ENCODE results near the gene ARIH2. TPM values are rescaled to one million over a fixed set of nuclear protein-coding genes. Genes with fewer than 3 reads are reported as not detected.

The ARIH2 gene
- total and polyA plus RNA-seq, 2 donors (not counting 3 experiments of a cell fraction or from before 2014, with no cell fraction given) = 59.7 to 85.5 TPM

DNA sequence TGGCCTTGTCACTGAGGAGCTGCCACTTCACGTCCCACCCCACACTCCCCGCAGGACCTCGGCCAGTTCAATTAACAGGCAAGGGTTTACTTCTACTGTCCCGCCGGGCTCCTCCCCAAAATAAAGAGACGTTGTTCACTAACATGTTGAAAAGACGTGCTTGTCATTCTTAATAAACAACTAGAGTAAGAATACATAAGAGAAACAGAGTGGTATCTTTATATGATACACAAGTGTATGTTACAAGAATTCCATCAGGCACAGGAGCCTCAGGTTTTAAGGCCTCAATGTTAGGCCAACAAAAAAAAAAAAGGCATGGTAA lies 110.9 kb downstream of the ARIH2 start:
- Histone ChIP-seq H4K20me1 (replicated peaks; ENCODE audit: control insufficient read depth, extremely low read depth, insufficient read depth, low read length) (no peaks in the 10 kb centered on the region), H3K4me3 (replicated peaks in 1 of 3; ENCODE audit: insufficient read depth in 1 of 3, low read depth in 1 of 3, low read length in 3 of 3) (no peak overlapping the region), H3K9ac (replicated peaks; ENCODE audit: extremely low read depth, insufficient read depth, low read length) (peak overlapping the region; percentile 20), H3K27ac (ENCODE audit: insufficient read depth, low read depth, low read length) (peak overlapping the region; percentile 26), H3K4me1 (ENCODE audit: control insufficient read depth, extremely low read depth, insufficient read depth, low read length) (peaks cover 11% of the 10 kb centered on the region), H3K36me3 (ENCODE audit: control insufficient read depth in 2 of 2, extremely low read depth in 1 of 2, insufficient read depth in 2 of 2, low read length in 2 of 2) (peaks cover 19 to 45% of the 10 kb centered on the region in 2 experiments), H3K4me2 (ENCODE audit: insufficient read depth, low read length) (peak overlapping the region; percentile 5), H2AFZ (ENCODE audit: low read depth, low read length) (no peak overlapping the region), H3K9me3 (replicated peaks; ENCODE audit: control insufficient read depth, insufficient read depth, low read length) (no peaks in the 10 kb centered on the region), H3K9me1 (replicated peaks; ENCODE audit: control insufficient read depth, extremely low read depth, insufficient read depth, low read length) (no peaks in the 10 kb centered on the region), H3K27me3 (ENCODE audit: control insufficient read depth in 2 of 2, insufficient read depth in 2 of 2, low read length in 2 of 2) (no peaks in the 10 kb centered on the region), H3K79me2 (ENCODE audit: control insufficient read depth, insufficient read depth, low read length) (peaks cover 28% of the 10 kb centered on the region)
- intact Hi-C loops (cut with micrococcal nuclease) = loop anchor here (1.0 kb wide), 2 partner anchors 22 to 65 kb away; partner anchors contain the start of genes QRICH1 and WDR6
- ChIA-PET CTCF (interaction anchor here (0.6 to 2.3 kb wide), 5 partner anchors 10 to 65 kb away, joined by 3 to 19 read pairs (median 5); partner anchors contain the start of genes P4HTM, QRICH1 and WDR6), POLR2A (interaction anchor here (0.6 to 1.3 kb wide), 10 partner anchors 9 to 734 kb away, joined by 3 to 17 read pairs (median 4); partner anchors contain the start of genes ARIH2, QRICH1 and WDR6)
- dilution Hi-C loops (cut with MboI; ENCODE audit: extremely low pct_ligation_motif_present, low sequenced_read_pairs) = no loop called here
- DNase-seq (ENCODE audit: low read depth, low spot score) (no peak), FAIRE-seq (no peak)
- BruUV-seq (replicated peaks) = no TSS peak
- no peak for TF ChIP-seq GATA2 (IDR thresholded peaks at IDR 0.05; ENCODE audit: insufficient read depth, insufficient read length, low read depth, low read length)
- TF ChIP-seq, protein P1, sequence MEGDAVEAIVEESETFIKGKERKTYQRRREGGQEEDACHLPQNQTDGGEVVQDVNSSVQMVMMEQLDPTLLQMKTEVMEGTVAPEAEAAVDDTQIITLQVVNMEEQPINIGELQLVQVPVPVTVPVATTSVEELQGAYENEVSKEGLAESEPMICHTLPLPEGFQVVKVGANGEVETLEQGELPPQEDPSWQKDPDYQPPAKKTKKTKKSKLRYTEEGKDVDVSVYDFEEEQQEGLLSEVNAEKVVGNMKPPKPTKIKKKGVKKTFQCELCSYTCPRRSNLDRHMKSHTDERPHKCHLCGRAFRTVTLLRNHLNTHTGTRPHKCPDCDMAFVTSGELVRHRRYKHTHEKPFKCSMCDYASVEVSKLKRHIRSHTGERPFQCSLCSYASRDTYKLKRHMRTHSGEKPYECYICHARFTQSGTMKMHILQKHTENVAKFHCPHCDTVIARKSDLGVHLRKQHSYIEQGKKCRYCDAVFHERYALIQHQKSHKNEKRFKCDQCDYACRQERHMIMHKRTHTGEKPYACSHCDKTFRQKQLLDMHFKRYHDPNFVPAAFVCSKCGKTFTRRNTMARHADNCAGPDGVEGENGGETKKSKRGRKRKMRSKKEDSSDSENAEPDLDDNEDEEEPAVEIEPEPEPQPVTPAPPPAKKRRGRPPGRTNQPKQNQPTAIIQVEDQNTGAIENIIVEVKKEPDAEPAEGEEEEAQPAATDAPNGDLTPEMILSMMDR (IDR thresholded peaks at IDR 0.05; ENCODE audit: extremely low read depth in 1 of 2, insufficient read depth in 1 of 2, low read depth in 1 of 2, low read length in 2 of 2) = no peak
- no peak for TF ChIP-seq POLR2AphosphoS5 (IDR thresholded peaks at IDR 0.05; ENCODE audit: insufficient read depth, low read depth, low read length)
- TF ChIP-seq JUN (IDR thresholded peaks at IDR 0.05; ENCODE audit: borderline replicate concordance, insufficient read depth, insufficient read length, low read depth) = no peak
- TF ChIP-seq EZH2 (IDR thresholded peaks at IDR 0.05; ENCODE audit: borderline replicate concordance, low read depth, low read length, severe bottlenecking) = no peak
- no peak for TF ChIP-seq FOS (IDR thresholded peaks at IDR 0.05; ENCODE audit: borderline replicate concordance, insufficient read depth, low read length)
- TF ChIP-seq MYC (IDR thresholded peaks at IDR 0.05; ENCODE audit: low read depth, low read length) = no peak
- no peak for TF ChIP-seq POLR2A (IDR thresholded peaks at IDR 0.05; ENCODE audit: low read depth, low read length)
- TF ChIP-seq MAX (IDR thresholded peaks at IDR 0.05; ENCODE audit: insufficient read depth, insufficient read length) = no peak

Data from endothelial cell of umbilical vein (primary cell).